Neural cell (in vitro differentiated cells): ENCODE data around the gene PACS2. TPM values are rescaled to one million over a fixed set of nuclear protein-coding genes. Genes with fewer than 3 reads are reported as not detected.

ENCODE experiments used
- H2AFZ ChIP-seq: fragments of 200-600, 300-800 bp; sonication (generic), shearing (Covaris generic); 2 replicates; pipeline ENCODE4 v1.6.0; 2014; ENCODE audit warnings: low read depth, mild to moderate bottlenecking, antibody characterized with exemption, low read length, moderate library complexity
- H3F3A ChIP-seq: fragments of 200-600 bp; shearing (Covaris generic); 2 replicates; pipeline ENCODE4 v1.6.1; 2016; ENCODE audit warnings: mild to moderate bottlenecking, moderate library complexity, mixed read lengths, antibody characterized with exemption, low read length; ENCODE audit not compliant: insufficient read depth, poor library complexity, severe bottlenecking
- H3K27ac ChIP-seq: fragments of 200-600, 300-800 bp; sonication (generic), shearing (Covaris generic); 2 replicates; pipeline ENCODE4 v1.5.1; 2014; ENCODE audit warnings: mild to moderate bottlenecking, low read length, moderate library complexity
- H3K27me3 ChIP-seq: fragments of 300-800, 200-600 bp; sonication (generic), shearing (Covaris generic); 2 replicates; pipeline ENCODE4 v1.6.0; 2014; ENCODE audit warnings: mild to moderate bottlenecking, low read depth, low read length, moderate library complexity; ENCODE audit not compliant: insufficient read depth
- H3K36me3 ChIP-seq: fragments of 300-800, 200-600 bp; sonication (generic), shearing (Covaris generic); 2 replicates; pipeline ENCODE4 v1.5.1; 2014; ENCODE audit warnings: mild to moderate bottlenecking, antibody characterized with exemption, low read length, moderate library complexity; ENCODE audit not compliant: insufficient read depth
- H3K4me2 ChIP-seq: fragments of 300-800, 200-600 bp; sonication (generic), shearing (Covaris generic); 2 replicates; pipeline ENCODE4 v1.6.0; 2014; ENCODE audit warnings: mild to moderate bottlenecking, low read length
- H3K4me3 ChIP-seq: fragments of 300-800, 200-600 bp; sonication (generic), shearing (Covaris generic); 2 replicates; pipeline ENCODE4 v1.5.1; 2014; ENCODE audit warnings: mild to moderate bottlenecking, low read length, moderate library complexity
- H3K79me2 ChIP-seq: fragments of 200-600 bp; shearing (Covaris generic); replicated peaks from 2 replicates; pipeline ENCODE4 v1.6.0; 2014; ENCODE audit warnings: mild to moderate bottlenecking, low read length, moderate library complexity; ENCODE audit not compliant: insufficient read depth
- H3K9ac ChIP-seq: fragments of 300-800, 200-600 bp; sonication (generic), shearing (Covaris generic); 2 replicates; pipeline ENCODE4 v1.6.1; 2016; ENCODE audit warnings: mild to moderate bottlenecking, low read length, mixed read lengths
- H3K9me2 ChIP-seq: fragments of 200-600 bp; shearing (Covaris generic); 2 replicates; pipeline ENCODE4 v1.6.1; 2016; ENCODE audit warnings: mild to moderate bottlenecking, low read length, mixed read lengths; ENCODE audit not compliant: insufficient read depth
- H3K9me3 ChIP-seq: fragments of 200-600, 300-800 bp; sonication (generic), shearing (Covaris generic); 2 replicates; pipeline ENCODE4 v1.6.1; 2016; ENCODE audit warnings: mild to moderate bottlenecking, mixed run types, low read length, moderate library complexity, mixed read lengths
- H4K20me1 ChIP-seq: fragments of 200-600 bp; shearing (Covaris generic); 2 replicates; pipeline ENCODE4 v1.6.1; 2016; ENCODE audit warnings: mild to moderate bottlenecking, mixed run types; ENCODE audit not compliant: insufficient read depth
- CTCF ChIP-seq: fragments of 450-650 bp; IDR thresholded peaks from 2 replicates; pipeline ENCODE4 v1.5.1; 2014; ENCODE audit warnings: antibody characterized with exemption, mild to moderate bottlenecking, moderate library complexity; ENCODE audit not compliant: poor library complexity, severe bottlenecking
- EP300 ChIP-seq: fragments of 450-650 bp; conservative IDR thresholded peaks from 2 replicates; pipeline ENCODE4 v1.6.1; 2014; ENCODE audit warnings: antibody characterized with exemption, mild to moderate bottlenecking, moderate library complexity; ENCODE audit not compliant: poor library complexity, severe bottlenecking
- EZH2 ChIP-seq: fragments of 200-600, 300-800 bp; shearing (Covaris generic), sonication (generic); IDR thresholded peaks from 2 replicates; pipeline ENCODE4 v1.6.1; 2014; ENCODE audit warnings: antibody characterized with exemption, low read length, borderline replicate concordance, mild to moderate bottlenecking; ENCODE audit not compliant: insufficient read depth, poor library complexity, severe bottlenecking
- MXI1 ChIP-seq: fragments of 450-650 bp; conservative IDR thresholded peaks from 2 replicates; pipeline ENCODE4 v1.6.1; 2014; ENCODE audit warnings: antibody characterized with exemption, mild to moderate bottlenecking; ENCODE audit not compliant: poor library complexity, severe bottlenecking
- POLR2AphosphoS5 ChIP-seq: IDR thresholded peaks from 2 replicates; pipeline ENCODE4 v1.6.1; 2012
- RAD21 ChIP-seq: fragments of 450-650 bp; conservative IDR thresholded peaks from 2 replicates; pipeline ENCODE4 v1.6.1; 2014; ENCODE audit warnings: antibody characterized with exemption, mild to moderate bottlenecking, moderate library complexity
- REST ChIP-seq: IDR thresholded peaks from 2 replicates; pipeline ENCODE4 v1.6.1; 2012; ENCODE audit warnings: borderline replicate concordance
- SMC3 ChIP-seq: fragments of 450-650 bp; conservative IDR thresholded peaks from 2 replicates; pipeline ENCODE4 v1.6.1; 2014; ENCODE audit warnings: antibody characterized with exemption, mild to moderate bottlenecking, moderate library complexity; ENCODE audit not compliant: poor library complexity
- TAF1 ChIP-seq: IDR thresholded peaks from 2 replicates; pipeline ENCODE4 v1.6.1; 2012; ENCODE audit warnings: low read depth
- polyA plus RNA-seq: library from polyadenylated mRNA; depleted of rRNA; stranded (reverse); fragments of >200 nt; gene quantifications from 2 replicates; pipeline ENCODE4 v1.2.3, GENCODE V29; 2014

Gene PACS2
- polyA plus RNA-seq, 1 donor from 2014 or later: 77.7 TPM

- Histone ChIP-seq H3K9ac (no peak overlapping the region), H3F3A (no peaks in the 10 kb centered on the region), H4K20me1 (no peaks in the 10 kb centered on the region), H3K36me3 (no peaks in the 10 kb centered on the region), H3K9me3 (no peaks in the 10 kb centered on the region), H3K4me2 (no peak overlapping the region), H3K27me3 (no peaks in the 10 kb centered on the region), H3K79me2 (no peaks in the 10 kb centered on the region), H3K27ac (no peak overlapping the region), H3K4me3 (no peak overlapping the region), H3K9me2 (no peaks in the 10 kb centered on the region), H2AFZ (no peak overlapping the region)
- TF ChIP-seq CTCF (no peak), POLR2AphosphoS5 (no peak), MXI1 (no peak), RAD21 (no peak), EP300 (no peak), REST (no peak), SMC3 (no peak), TAF1 (no peak)
Measured at GRCh38 chr14:105388976-105389375, 74.4 kb downstream of the PACS2 start.

- H3K79me2 ChIP-seq: no peaks in the 10 kb centered on the region
- no peaks in the 10 kb centered on the region for H3K27me3 ChIP-seq
- no peak overlapping the region for H2AFZ ChIP-seq
- no peak overlapping the region for H3K4me3 ChIP-seq
- H3F3A ChIP-seq: no peaks in the 10 kb centered on the region
- H3K9me2 ChIP-seq: no peaks in the 10 kb centered on the region
- TF ChIP-seq SMC3 (no peak), EP300 (no peak), EZH2 (no peak), POLR2AphosphoS5 (no peak), REST (no peak), CTCF (no peak), MXI1 (no peak), RAD21 (no peak), TAF1 (no peak)
- H3K27ac ChIP-seq: no peak overlapping the region
- no peak overlapping the region for H3K9ac ChIP-seq
- H3K4me2 ChIP-seq: no peak overlapping the region
- no peaks in the 10 kb centered on the region for H3K9me3 ChIP-seq
- H4K20me1 ChIP-seq: no peaks in the 10 kb centered on the region
- H3K36me3 ChIP-seq: no peaks in the 10 kb centered on the region
Measured at GRCh38 chr14:105389534-105389933, 75.0 kb downstream of the PACS2 start.
